ENCODE data around the gene TMEM240.

The TMEM240 gene

DNA sequence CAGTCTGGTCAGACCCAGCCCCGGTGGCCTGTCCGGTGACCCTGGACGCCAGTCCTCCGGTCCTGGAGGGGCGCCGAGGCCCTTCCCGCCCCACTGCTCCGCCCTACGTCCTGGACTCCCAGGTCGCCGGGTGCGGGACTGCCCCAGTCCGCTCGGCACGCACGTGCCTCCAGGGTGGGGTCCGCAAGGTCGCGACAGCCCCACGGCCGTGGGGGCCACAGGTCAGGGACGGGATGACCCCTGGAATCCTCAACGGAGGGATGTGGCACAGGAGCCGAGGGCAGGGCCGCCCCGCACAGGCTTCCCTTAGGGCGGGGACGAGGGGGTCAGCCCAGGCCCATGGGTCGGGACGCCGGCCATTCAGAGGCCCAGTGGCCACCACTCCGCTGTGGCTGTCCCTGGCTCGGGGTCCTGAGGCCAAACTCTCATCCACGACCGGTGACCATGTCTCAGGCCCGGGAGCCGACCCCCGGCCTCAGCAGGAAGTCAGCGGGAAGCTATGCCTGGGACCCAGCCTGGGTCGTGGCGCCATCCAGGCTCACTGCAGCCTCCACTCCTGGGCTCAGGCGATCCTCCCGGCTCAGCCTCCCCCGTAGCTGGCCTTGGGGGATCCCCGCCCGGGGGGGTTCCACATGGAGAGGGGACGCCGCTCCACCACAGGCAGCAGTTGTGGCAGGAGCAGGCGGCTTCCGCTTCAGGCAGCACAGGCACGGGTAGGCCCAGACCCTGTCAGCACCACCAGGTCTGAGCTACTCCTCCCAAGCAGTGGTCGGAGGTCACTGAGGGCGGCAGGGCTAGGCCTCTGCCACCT is 599 bp upstream of the TMEM240 start:
- peaks cover 17% of the 10 kb centered on the region for H3K36me3 ChIP-seq (replicated peaks)
- peak overlapping the region; percentile 62 for H3K4me3 ChIP-seq (ENCODE audit: low read depth, low read length)
- no peak for DNase-seq
- TF ChIP-seq, protein P1, sequence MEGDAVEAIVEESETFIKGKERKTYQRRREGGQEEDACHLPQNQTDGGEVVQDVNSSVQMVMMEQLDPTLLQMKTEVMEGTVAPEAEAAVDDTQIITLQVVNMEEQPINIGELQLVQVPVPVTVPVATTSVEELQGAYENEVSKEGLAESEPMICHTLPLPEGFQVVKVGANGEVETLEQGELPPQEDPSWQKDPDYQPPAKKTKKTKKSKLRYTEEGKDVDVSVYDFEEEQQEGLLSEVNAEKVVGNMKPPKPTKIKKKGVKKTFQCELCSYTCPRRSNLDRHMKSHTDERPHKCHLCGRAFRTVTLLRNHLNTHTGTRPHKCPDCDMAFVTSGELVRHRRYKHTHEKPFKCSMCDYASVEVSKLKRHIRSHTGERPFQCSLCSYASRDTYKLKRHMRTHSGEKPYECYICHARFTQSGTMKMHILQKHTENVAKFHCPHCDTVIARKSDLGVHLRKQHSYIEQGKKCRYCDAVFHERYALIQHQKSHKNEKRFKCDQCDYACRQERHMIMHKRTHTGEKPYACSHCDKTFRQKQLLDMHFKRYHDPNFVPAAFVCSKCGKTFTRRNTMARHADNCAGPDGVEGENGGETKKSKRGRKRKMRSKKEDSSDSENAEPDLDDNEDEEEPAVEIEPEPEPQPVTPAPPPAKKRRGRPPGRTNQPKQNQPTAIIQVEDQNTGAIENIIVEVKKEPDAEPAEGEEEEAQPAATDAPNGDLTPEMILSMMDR (IDR thresholded peaks at IDR 0.05; ENCODE audit: low read depth, low read length, missing control alignments): no peak
- no peak overlapping the region for H3K27ac ChIP-seq
- in situ Hi-C loops (cut with HindIII; ENCODE audit: low pct_ligation_motif_present, low sequenced_read_pairs): no loop called here
- no peaks in the 10 kb centered on the region for H3K27me3 ChIP-seq (replicated peaks)

DNA sequence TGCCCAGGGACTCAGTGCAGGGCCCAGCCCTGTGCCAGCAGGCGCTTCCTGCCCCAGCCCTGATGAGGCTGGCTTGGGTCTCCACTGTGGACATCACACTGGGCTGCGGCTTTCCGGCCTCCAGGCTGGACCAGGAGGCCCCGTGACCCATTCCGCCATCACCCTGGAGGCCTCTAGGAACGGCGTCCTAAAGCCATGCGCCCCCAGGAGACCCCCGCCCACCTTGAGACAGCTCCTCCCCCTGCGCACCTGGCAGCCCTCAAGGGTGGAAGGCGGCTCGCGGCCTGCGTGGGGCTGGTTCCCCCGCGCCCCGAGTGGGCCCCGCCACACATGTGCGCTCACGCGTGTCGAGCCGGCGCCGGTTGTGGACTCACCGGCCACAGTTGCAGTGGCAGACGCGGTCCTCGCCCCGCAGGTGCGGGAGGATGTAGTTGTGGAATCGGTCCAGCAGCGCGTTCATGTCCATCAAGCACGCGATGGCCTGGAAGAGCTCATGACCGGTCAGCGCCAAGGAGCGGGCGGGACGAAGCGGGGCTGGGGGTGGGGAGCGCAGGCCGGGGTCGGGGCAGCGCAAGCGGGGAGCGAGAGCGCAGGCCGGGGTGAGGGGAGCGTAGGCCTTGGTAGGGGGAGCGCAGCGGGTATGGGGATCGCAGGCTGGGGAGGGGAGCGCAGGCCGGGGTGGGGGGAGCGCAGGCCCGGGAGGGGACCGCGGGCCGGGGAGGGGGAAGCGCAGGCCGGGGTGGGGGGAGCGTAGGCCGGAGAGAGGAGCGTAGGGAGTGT is 924 bp downstream of the TMEM240 start:
- DNase-seq: no peak
- in situ Hi-C loops (cut with HindIII; ENCODE audit: low pct_ligation_motif_present, low sequenced_read_pairs): no loop called here
- TF ChIP-seq, protein P1 (IDR thresholded peaks at IDR 0.05; ENCODE audit: low read depth, low read length, missing control alignments): no peak
- Histone ChIP-seq H3K27me3 (replicated peaks) (no peaks in the 10 kb centered on the region), H3K36me3 (replicated peaks) (peaks cover 22% of the 10 kb centered on the region), H3K27ac (no peak overlapping the region), H3K4me3 (ENCODE audit: low read depth, low read length) (peak overlapping the region; percentile 62)

DNA sequence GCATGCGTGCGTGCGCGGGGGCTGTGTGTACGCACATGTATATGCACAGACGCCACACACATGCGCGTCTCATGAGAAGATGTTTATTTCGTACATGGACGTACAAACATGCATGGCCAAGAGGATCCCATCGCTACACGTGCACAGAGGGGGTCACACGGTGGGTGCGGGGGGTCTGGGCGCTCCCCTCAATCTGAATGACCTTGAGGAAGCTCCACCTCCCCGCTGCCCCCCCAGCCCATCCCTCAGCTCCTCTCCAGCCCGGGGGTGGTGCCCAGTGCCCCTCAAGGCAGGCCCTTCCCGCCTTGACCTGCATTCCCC is 1.5 kb downstream of the TMEM240 start:
- H3K4me3 ChIP-seq (ENCODE audit: low read depth, low read length): peak overlapping the region; percentile 62

DNA sequence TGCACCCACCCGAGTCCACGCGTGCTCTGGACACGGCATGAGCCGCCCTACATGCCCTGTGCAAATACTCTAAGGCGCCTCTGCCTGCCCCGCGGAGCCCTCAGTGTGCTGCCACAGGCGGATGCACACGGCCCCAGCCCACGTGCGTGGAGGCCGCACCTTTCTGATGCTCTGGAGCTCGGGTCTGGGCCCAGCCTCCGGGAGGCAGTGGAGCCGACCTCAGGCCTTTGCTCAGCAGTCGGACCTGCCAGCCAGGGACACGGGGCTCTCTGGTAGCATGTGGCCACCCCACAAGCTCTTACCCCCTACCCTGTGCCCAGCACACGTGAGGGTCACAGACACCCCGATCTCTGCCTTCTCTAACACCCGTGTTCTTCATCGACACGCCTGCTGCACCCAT is 2.1 kb downstream of the TMEM240 start:
- no peak overlapping the region for H3K27ac ChIP-seq
- no peak overlapping the region for H3K4me3 ChIP-seq (ENCODE audit: low read depth, low read length)
- DNase-seq: no peak
- no peaks in the 10 kb centered on the region for H3K27me3 ChIP-seq (replicated peaks)
- H3K36me3 ChIP-seq (replicated peaks): peaks cover 23% of the 10 kb centered on the region
- in situ Hi-C loops (cut with HindIII; ENCODE audit: low pct_ligation_motif_present, low sequenced_read_pairs): no loop called here
- TF ChIP-seq, protein P1 (IDR thresholded peaks at IDR 0.05; ENCODE audit: low read depth, low read length, missing control alignments): no peak

More for the DNA sequence above, 1.5 kb downstream of the TMEM240 start:
- Histone ChIP-seq H3K27ac (no peak overlapping the region), H3K27me3 (replicated peaks) (no peaks in the 10 kb centered on the region), H3K36me3 (replicated peaks) (peaks cover 22% of the 10 kb centered on the region)
- DNase-seq: no peak
- TF ChIP-seq, protein P1 (IDR thresholded peaks at IDR 0.05; ENCODE audit: low read depth, low read length, missing control alignments): no peak
- in situ Hi-C loops (cut with HindIII; ENCODE audit: low pct_ligation_motif_present, low sequenced_read_pairs): no loop called here

DNA sequence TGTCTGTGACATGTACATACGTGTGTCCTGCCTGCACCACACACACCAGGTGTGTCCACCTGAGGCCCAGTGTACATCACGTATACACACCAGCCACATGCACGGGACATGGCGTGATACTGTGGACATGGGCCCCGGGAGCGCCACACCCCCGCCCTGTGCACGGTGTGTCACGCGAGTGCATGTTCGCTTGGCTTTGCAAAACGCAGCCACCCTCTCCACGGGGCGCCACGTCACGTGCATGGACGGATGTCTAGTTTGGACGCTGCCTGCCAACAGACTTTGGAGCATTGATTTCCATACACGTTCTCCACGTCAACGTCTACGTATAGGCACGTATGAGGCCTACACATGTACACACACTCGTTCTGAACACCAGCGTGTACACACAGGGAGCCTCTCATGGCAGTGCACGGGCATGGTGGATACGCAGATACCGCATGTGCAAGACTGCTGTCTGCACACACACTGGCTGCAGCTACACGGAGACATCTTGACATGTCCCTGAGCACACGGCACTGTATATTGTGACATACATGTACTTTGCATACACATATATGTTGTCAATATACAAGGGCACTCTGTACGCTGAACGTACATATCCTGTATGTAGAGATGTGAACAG is 2.7 kb downstream of the TMEM240 start:
- in situ Hi-C loops (cut with HindIII; ENCODE audit: low pct_ligation_motif_present, low sequenced_read_pairs): no loop called here
- no peak overlapping the region for H3K27ac ChIP-seq
- no peaks in the 10 kb centered on the region for H3K27me3 ChIP-seq (replicated peaks)
- H3K36me3 ChIP-seq (replicated peaks): peaks cover 20% of the 10 kb centered on the region
- DNase-seq: no peak
- no peak overlapping the region for H3K4me3 ChIP-seq (ENCODE audit: low read depth, low read length)
- TF ChIP-seq, protein P1 (IDR thresholded peaks at IDR 0.05; ENCODE audit: low read depth, low read length, missing control alignments): no peak
